ENCODE measurements around the gene SEC63.
A peak's percentile ranks its signal among the peaks of the same experiment; 100 is the strongest.
"Not testable (repeated sequence)": the region's sequence is repeated elsewhere in the genome, so short reads cannot be mapped to it uniquely, and the experiment has no call there.

SEC63 gene

GRCh38 chr6:107957909-107958688 lies at the start of gene SEC63:
Gene SEC63, minus strand, starts transcription at chr6:107958208. Its CDS starts 199 bp downstream, at chr6:107958009.
- peak; percentile 84 for DNase-seq (ENCODE audit: low read depth, low spot score)
- H3K27ac ChIP-seq = peak within 1 kb of the TSS; percentile 88

- no peak overlapping the region for H3K27ac ChIP-seq
- no peak for DNase-seq (ENCODE audit: low read depth, low spot score)
Observed at GRCh38 chr6:108005961-108006360, 48.0 kb upstream of the SEC63 start.

GRCh38 chr6:108004861-108005260 lies 46.9 kb upstream of the SEC63 start:
- DNase-seq (ENCODE audit: low read depth, low spot score) = no peak
- no peak overlapping the region for H3K27ac ChIP-seq

GRCh38 chr6:108002365-108003221 lies 44.6 kb upstream of the SEC63 start:
- peak overlapping the region; percentile 87 for H3K27ac ChIP-seq
- peak; percentile 85 for DNase-seq (ENCODE audit: low read depth, low spot score)

- H3K27ac ChIP-seq = peak overlapping the region; percentile 87
- DNase-seq (ENCODE audit: low read depth, low spot score) = no peak
Observed at GRCh38 chr6:108001696-108002231, 43.8 kb upstream of the SEC63 start.

GRCh38 chr6:108000259-108000658 lies 42.3 kb upstream of the SEC63 start:
- not testable (repeated sequence) for H3K27ac ChIP-seq; DNase-seq (ENCODE audit: low read depth, low spot score)

- H3K27ac ChIP-seq = no peak overlapping the region
- no peak for DNase-seq (ENCODE audit: low read depth, low spot score)
Observed at GRCh38 chr6:107999341-107999740, 41.3 kb upstream of the SEC63 start.

GRCh38 chr6:107991772-107992550 lies 34.0 kb upstream of the SEC63 start:
- peak overlapping the region; percentile 72 for H3K27ac ChIP-seq
- no peak for DNase-seq (ENCODE audit: low read depth, low spot score)

GRCh38 chr6:107991061-107991460 lies 33.1 kb upstream of the SEC63 start:
- DNase-seq (ENCODE audit: low read depth, low spot score) = no peak
- peak overlapping the region; percentile 72 for H3K27ac ChIP-seq

GRCh38 chr6:107990587-107990986 lies 32.6 kb upstream of the SEC63 start:
- DNase-seq (ENCODE audit: low read depth, low spot score) = not testable (repeated sequence)
- peak overlapping the region; percentile 72 for H3K27ac ChIP-seq

- H3K27ac ChIP-seq = no peak overlapping the region
- no peak for DNase-seq (ENCODE audit: low read depth, low spot score)
Observed at GRCh38 chr6:107989166-107990094, 31.4 kb upstream of the SEC63 start.

- DNase-seq (ENCODE audit: low read depth, low spot score) = no peak
- no peak overlapping the region for H3K27ac ChIP-seq
Observed at GRCh38 chr6:107988570-107988969, 30.6 kb upstream of the SEC63 start.

GRCh38 chr6:107987805-107988204 lies 29.8 kb upstream of the SEC63 start:
- DNase-seq (ENCODE audit: low read depth, low spot score) = no peak
- no peak overlapping the region for H3K27ac ChIP-seq

- no peak for DNase-seq (ENCODE audit: low read depth, low spot score)
Observed at GRCh38 chr6:107985701-107986100, 27.7 kb upstream of the SEC63 start.

GRCh38 chr6:107983811-107984210 lies 25.8 kb upstream of the SEC63 start:
- no peak overlapping the region for H3K27ac ChIP-seq
- no peak for DNase-seq (ENCODE audit: low read depth, low spot score)

More at GRCh38 chr6:107985701-107986100, 27.7 kb upstream of the SEC63 start:
- no peak overlapping the region for H3K27ac ChIP-seq

- no peak for DNase-seq (ENCODE audit: low read depth, low spot score)
- no peak overlapping the region for H3K27ac ChIP-seq
Observed at GRCh38 chr6:107982486-107982885, 24.5 kb upstream of the SEC63 start.

GRCh38 chr6:107981695-107982094 lies 23.7 kb upstream of the SEC63 start:
- no peak overlapping the region for H3K27ac ChIP-seq
- no peak for DNase-seq (ENCODE audit: low read depth, low spot score)

GRCh38 chr6:107977283-107977682 lies 19.3 kb upstream of the SEC63 start:
- DNase-seq (ENCODE audit: low read depth, low spot score) = no peak
- no peak overlapping the region for H3K27ac ChIP-seq

- DNase-seq (ENCODE audit: low read depth, low spot score) = no peak
- H3K27ac ChIP-seq = no peak overlapping the region
Observed at GRCh38 chr6:107976155-107976783, 18.3 kb upstream of the SEC63 start.

Data from epithelial cell of prostate (primary cell).